HEK293 (cell line): Measurements from ENCODE around the gene DDX52.

Source experiments
- FEZF1 ChIP-seq: fragments of 450-650 bp; formaldehyde crosslinking; IDR thresholded peaks from 2 replicates; pipeline ENCODE4 v1.5.1; 2016; ENCODE audit warnings: missing biosample characterization, missing genetic modification characterization
- KLF16 ChIP-seq: fragments of 450-650 bp; formaldehyde crosslinking; IDR thresholded peaks from 2 replicates; pipeline ENCODE4 v1.5.1; 2017; ENCODE audit warnings: missing biosample characterization, missing genetic modification characterization
- ZNF121 ChIP-seq: fragments of 450-650 bp; formaldehyde crosslinking; IDR thresholded peaks from 2 replicates; pipeline ENCODE4 v1.5.1; 2016; ENCODE audit warnings: missing biosample characterization, missing genetic modification characterization
- ZNF155 ChIP-seq: fragments of 450-650 bp; formaldehyde crosslinking; IDR thresholded peaks from 2 replicates; pipeline ENCODE4 v1.5.1; 2016; ENCODE audit warnings: missing biosample characterization, missing genetic modification characterization
- ZNF19 ChIP-seq: fragments of 450-650 bp; formaldehyde crosslinking; IDR thresholded peaks from 2 replicates; pipeline ENCODE4; 2016; ENCODE audit warnings: missing biosample characterization, missing genetic modification characterization, low read depth
- ZNF274 ChIP-seq, 2 experiments: fragments of 200-500 bp in 1 of 2; fragments of 450-650 bp in 1 of 2; sonication (Bioruptor generic) in 1 of 2; formaldehyde crosslinking in 1 of 2; IDR thresholded peaks; 2 replicates each; pipeline versions ENCODE4 v1.5.1 to v1.6.1; 2014 to 2016; ENCODE audit warnings: borderline replicate concordance in 1 of 2, inconsistent platforms in 1 of 2, low read length in 1 of 2, missing biosample characterization in 1 of 2, missing genetic modification characterization in 1 of 2
- ZNF501 ChIP-seq: fragments of 450-650 bp; formaldehyde crosslinking; IDR thresholded peaks from 2 replicates; pipeline ENCODE4 v1.5.1; 2016; ENCODE audit warnings: missing biosample characterization, missing genetic modification characterization
- ZNF555 ChIP-seq: fragments of 450-650 bp; formaldehyde crosslinking; conservative IDR thresholded peaks from 2 replicates; pipeline ENCODE4 v1.5.1; 2017; ENCODE audit warnings: missing biosample characterization, mild to moderate bottlenecking, missing genetic modification characterization, inconsistent platforms
- ZNF660 ChIP-seq: fragments of 450-650 bp; IDR thresholded peaks from 2 replicates; pipeline ENCODE4 v1.5.1; 2018; ENCODE audit warnings: missing biosample characterization, mild to moderate bottlenecking, missing genetic modification characterization
- ZNF670 ChIP-seq: fragments of 450-650 bp; formaldehyde crosslinking; IDR thresholded peaks from 2 replicates; pipeline ENCODE4 v1.5.1; 2016; ENCODE audit warnings: missing biosample characterization, missing genetic modification characterization, low read depth
- TF ChIP-seq, protein P1 (sequence below): fragments of 450-650 bp; formaldehyde crosslinking; IDR thresholded peaks from 2 replicates; pipeline ENCODE4 v1.5.1; 2016; ENCODE audit warnings: missing biosample characterization, missing genetic modification characterization
- TF ChIP-seq, protein P2 (sequence below): fragments of 450-650 bp; formaldehyde crosslinking; IDR thresholded peaks from 2 replicates; pipeline ENCODE4 v1.5.1; 2016; ENCODE audit warnings: missing biosample characterization, missing genetic modification characterization
- TF ChIP-seq, protein P3 (sequence below): fragments of 450-650 bp; formaldehyde crosslinking; IDR thresholded peaks from 2 replicates; pipeline ENCODE4 v1.5.1; 2016; ENCODE audit warnings: missing biosample characterization, missing genetic modification characterization
- TF ChIP-seq, protein P4 (sequence below): fragments of 450-650 bp; formaldehyde crosslinking; IDR thresholded peaks from 2 replicates; pipeline ENCODE4 v1.5.1; 2017; ENCODE audit warnings: missing biosample characterization, missing genetic modification characterization

DNA sequence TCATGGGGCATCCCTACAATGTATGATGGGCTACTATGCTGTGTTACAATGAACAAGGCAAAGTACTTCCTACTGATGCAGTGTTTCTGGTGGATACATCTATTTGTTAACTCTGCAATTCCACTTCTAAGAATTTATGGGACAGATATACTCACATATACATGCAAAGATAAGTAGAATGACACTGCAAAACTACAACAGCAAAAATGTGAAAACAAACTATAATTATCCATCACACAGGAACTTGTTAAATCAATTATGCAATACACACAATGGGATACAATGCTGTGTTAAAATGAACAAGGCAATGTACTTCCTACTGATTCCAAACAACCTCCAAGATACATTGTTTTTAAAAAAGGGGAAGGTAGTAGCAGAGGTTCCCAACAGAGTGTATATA is 3.2 kb downstream of the DDX52 start:
- no peak for TF ChIP-seq ZNF274 (IDR thresholded peaks at IDR 0.05; ENCODE audit: low read length)
- TF ChIP-seq ZNF274 (tag by site-specific recombination; IDR thresholded peaks at IDR 0.05; ENCODE audit: borderline replicate concordance): no peak
- TF ChIP-seq, protein P1, sequence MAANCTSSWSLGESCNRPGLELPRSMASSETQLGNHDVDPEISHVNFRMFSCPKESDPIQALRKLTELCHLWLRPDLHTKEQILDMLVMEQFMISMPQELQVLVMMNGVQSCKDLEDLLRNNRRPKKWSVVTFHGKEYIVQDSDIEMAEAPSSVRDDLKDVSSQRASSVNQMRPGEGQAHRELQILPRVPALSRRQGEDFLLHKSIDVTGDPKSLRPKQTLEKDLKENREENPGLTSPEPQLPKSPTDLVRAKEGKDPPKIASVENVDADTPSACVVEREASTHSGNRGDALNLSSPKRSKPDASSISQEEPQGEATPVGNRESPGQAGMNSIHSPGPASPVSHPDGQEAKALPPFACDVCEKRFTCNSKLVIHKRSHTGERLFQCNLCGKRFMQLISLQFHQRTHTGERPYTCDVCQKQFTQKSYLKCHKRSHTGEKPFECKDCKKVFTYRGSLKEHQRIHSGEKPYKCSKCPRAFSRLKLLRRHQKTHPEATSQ (tag by site-specific recombination): no peak
- no peak for TF ChIP-seq ZNF501 (tag by site-specific recombination)
- TF ChIP-seq, protein P2, sequence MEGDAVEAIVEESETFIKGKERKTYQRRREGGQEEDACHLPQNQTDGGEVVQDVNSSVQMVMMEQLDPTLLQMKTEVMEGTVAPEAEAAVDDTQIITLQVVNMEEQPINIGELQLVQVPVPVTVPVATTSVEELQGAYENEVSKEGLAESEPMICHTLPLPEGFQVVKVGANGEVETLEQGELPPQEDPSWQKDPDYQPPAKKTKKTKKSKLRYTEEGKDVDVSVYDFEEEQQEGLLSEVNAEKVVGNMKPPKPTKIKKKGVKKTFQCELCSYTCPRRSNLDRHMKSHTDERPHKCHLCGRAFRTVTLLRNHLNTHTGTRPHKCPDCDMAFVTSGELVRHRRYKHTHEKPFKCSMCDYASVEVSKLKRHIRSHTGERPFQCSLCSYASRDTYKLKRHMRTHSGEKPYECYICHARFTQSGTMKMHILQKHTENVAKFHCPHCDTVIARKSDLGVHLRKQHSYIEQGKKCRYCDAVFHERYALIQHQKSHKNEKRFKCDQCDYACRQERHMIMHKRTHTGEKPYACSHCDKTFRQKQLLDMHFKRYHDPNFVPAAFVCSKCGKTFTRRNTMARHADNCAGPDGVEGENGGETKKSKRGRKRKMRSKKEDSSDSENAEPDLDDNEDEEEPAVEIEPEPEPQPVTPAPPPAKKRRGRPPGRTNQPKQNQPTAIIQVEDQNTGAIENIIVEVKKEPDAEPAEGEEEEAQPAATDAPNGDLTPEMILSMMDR (tag by site-specific recombination): no peak
- TF ChIP-seq ZNF19 (tag by site-specific recombination): no peak
- TF ChIP-seq, protein P3, sequence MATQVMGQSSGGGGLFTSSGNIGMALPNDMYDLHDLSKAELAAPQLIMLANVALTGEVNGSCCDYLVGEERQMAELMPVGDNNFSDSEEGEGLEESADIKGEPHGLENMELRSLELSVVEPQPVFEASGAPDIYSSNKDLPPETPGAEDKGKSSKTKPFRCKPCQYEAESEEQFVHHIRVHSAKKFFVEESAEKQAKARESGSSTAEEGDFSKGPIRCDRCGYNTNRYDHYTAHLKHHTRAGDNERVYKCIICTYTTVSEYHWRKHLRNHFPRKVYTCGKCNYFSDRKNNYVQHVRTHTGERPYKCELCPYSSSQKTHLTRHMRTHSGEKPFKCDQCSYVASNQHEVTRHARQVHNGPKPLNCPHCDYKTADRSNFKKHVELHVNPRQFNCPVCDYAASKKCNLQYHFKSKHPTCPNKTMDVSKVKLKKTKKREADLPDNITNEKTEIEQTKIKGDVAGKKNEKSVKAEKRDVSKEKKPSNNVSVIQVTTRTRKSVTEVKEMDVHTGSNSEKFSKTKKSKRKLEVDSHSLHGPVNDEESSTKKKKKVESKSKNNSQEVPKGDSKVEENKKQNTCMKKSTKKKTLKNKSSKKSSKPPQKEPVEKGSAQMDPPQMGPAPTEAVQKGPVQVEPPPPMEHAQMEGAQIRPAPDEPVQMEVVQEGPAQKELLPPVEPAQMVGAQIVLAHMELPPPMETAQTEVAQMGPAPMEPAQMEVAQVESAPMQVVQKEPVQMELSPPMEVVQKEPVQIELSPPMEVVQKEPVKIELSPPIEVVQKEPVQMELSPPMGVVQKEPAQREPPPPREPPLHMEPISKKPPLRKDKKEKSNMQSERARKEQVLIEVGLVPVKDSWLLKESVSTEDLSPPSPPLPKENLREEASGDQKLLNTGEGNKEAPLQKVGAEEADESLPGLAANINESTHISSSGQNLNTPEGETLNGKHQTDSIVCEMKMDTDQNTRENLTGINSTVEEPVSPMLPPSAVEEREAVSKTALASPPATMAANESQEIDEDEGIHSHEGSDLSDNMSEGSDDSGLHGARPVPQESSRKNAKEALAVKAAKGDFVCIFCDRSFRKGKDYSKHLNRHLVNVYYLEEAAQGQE: no peak
- no peak for TF ChIP-seq FEZF1 (tag by site-specific recombination)
- TF ChIP-seq ZNF555 (tag by site-specific recombination): no peak
- TF ChIP-seq, protein P4, sequence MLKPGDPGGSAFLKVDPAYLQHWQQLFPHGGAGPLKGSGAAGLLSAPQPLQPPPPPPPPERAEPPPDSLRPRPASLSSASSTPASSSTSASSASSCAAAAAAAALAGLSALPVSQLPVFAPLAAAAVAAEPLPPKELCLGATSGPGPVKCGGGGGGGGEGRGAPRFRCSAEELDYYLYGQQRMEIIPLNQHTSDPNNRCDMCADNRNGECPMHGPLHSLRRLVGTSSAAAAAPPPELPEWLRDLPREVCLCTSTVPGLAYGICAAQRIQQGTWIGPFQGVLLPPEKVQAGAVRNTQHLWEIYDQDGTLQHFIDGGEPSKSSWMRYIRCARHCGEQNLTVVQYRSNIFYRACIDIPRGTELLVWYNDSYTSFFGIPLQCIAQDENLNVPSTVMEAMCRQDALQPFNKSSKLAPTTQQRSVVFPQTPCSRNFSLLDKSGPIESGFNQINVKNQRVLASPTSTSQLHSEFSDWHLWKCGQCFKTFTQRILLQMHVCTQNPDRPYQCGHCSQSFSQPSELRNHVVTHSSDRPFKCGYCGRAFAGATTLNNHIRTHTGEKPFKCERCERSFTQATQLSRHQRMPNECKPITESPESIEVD (tag by site-specific recombination): no peak
- TF ChIP-seq KLF16 (tag by site-specific recombination): no peak
- TF ChIP-seq ZNF660 (tag by site-specific recombination): no peak
- no peak for TF ChIP-seq ZNF121 (tag by site-specific recombination)
- TF ChIP-seq ZNF155 (tag by site-specific recombination): no peak
- TF ChIP-seq ZNF670 (tag by site-specific recombination): no peak
